Activated CD4-positive, alpha-beta memory T cell treated with anti-CD3 and anti-CD28 coated beads for 36 hours (primary cell): Measurements from ENCODE around the gene KRTAP5-7. TPM values are rescaled to one million over a fixed set of nuclear protein-coding genes. Genes with fewer than 3 reads are reported as not detected.
"Not testable (repeated sequence)": the region's sequence is repeated elsewhere in the genome, so short reads cannot be mapped to it uniquely, and the experiment has no call there.

Experiments
- CTCF ChIA-PET: fragments of 350-600 bp; sonication (Branson Sonifier 250); formaldehyde crosslinking; loops from one replicate; lab custom pipeline; 2021; ENCODE audit warnings: antibody characterized with exemption, inconsistent platforms; lab: Charles Lee
- POLR2A ChIA-PET: fragments of 350-600 bp; sonication (Branson Sonifier 250); formaldehyde crosslinking; loops from one replicate; lab custom pipeline; 2021; ENCODE audit warnings: antibody characterized with exemption; lab: Charles Lee
- DNase-seq: peaks from one replicate; pipeline ENCODE4 v3.0.0-alpha.2; 2020
- H3K27ac Mint-ChIP-seq: one replicate; pipeline ENCODE4 v1.8.0; 2021; ENCODE audit warnings: mixed read lengths
- H3K27me3 Mint-ChIP-seq: one replicate; pipeline ENCODE4 v1.8.0; 2021; ENCODE audit warnings: mixed read lengths
- H3K36me3 Mint-ChIP-seq: one replicate; pipeline ENCODE4 v1.8.0; 2021; ENCODE audit warnings: mixed read lengths
- H3K4me1 Mint-ChIP-seq: one replicate; pipeline ENCODE4 v1.8.0; 2021; ENCODE audit warnings: low read depth, mixed read lengths
- H3K4me3 Mint-ChIP-seq: one replicate; pipeline ENCODE4 v1.8.0; 2021; ENCODE audit warnings: mild to moderate bottlenecking, mixed read lengths
- H3K9me3 Mint-ChIP-seq: one replicate; pipeline ENCODE4 v1.8.0; 2021; ENCODE audit warnings: mixed read lengths
- intact Hi-C: fragments of 100-400 bp; cut with micrococcal nuclease; formaldehyde crosslinking; loops from one replicate; pipeline ENCODE4 v1.15.1; 2023
- total RNA-seq, 2 experiments: library from RNA; stranded (reverse); gene quantifications; one replicate each; pipeline ENCODE4 v1.2.3, GENCODE V29; 2021

Gene KRTAP5-7
- total RNA-seq, 2 experiments from 2014 or later = not detected

- DNase-seq = no peak
These were observed 29.0 kb downstream of the KRTAP5-7 start for GRCh38 chr11:71556018-71556417.

GRCh38 chr11:71557257-71557656 lies 30.2 kb downstream of the KRTAP5-7 start:
- Mint-ChIP-seq H3K4me1 (no peaks in the 10 kb centered on the region), H3K27ac (no peak overlapping the region), H3K4me3 (no peak overlapping the region), H3K9me3 (no peaks in the 10 kb centered on the region), H3K36me3 (no peaks in the 10 kb centered on the region), H3K27me3 (peaks cover 28% of the 10 kb centered on the region)
- CTCF ChIA-PET = no interaction called here
- POLR2A ChIA-PET = no interaction called here
- intact Hi-C loops = no loop called here
- DNase-seq = no peak

More at GRCh38 chr11:71556018-71556417, 29.0 kb downstream of the KRTAP5-7 start:
- Mint-ChIP-seq H3K4me3 (no peak overlapping the region), H3K27ac (no peak overlapping the region), H3K27me3 (peaks cover 22% of the 10 kb centered on the region), H3K36me3 (no peaks in the 10 kb centered on the region), H3K4me1 (no peaks in the 10 kb centered on the region), H3K9me3 (no peaks in the 10 kb centered on the region)
- ChIA-PET CTCF (no interaction called here), POLR2A (no interaction called here)
- intact Hi-C loops = no loop called here

- CTCF ChIA-PET = no interaction called here
- no peak overlapping the region for H3K27ac Mint-ChIP-seq
- H3K4me1 Mint-ChIP-seq = no peaks in the 10 kb centered on the region
- H3K4me3 Mint-ChIP-seq = no peak overlapping the region
- POLR2A ChIA-PET = no interaction called here
- intact Hi-C loops = no loop called here
- H3K9me3 Mint-ChIP-seq = no peaks in the 10 kb centered on the region
- no peak for DNase-seq
- no peaks in the 10 kb centered on the region for H3K36me3 Mint-ChIP-seq
- H3K27me3 Mint-ChIP-seq = peaks cover 38% of the 10 kb centered on the region
These were observed 31.9 kb downstream of the KRTAP5-7 start for GRCh38 chr11:71558996-71559395.

DNA sequence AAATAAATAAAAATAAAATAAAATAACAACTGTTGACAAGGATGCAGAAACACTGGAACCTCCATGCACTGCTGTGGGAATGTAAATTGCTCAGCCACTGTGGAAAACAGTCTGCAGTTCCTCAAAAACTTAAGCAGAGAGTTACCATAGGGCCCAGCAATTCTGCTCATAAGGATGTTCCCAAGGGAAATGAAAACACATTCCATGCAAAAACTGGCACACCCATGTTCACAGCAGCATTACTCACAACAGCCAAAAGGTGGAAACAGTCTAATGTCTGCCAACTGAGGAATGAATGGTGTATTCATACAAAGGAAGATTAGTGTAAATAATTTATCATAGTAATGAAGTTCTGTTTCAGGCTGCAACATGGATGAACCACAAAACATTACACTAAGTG lies 35.1 kb downstream of the KRTAP5-7 start:
- Mint-ChIP-seq H3K9me3 (no peaks in the 10 kb centered on the region), H3K4me3 (no peak overlapping the region), H3K27ac (no peak overlapping the region), H3K4me1 (no peaks in the 10 kb centered on the region), H3K27me3 (peaks cover 49% of the 10 kb centered on the region), H3K36me3 (no peaks in the 10 kb centered on the region)
- DNase-seq = no peak
- intact Hi-C loops = no loop called here
- ChIA-PET CTCF (no interaction called here), POLR2A (no interaction called here)

DNA sequence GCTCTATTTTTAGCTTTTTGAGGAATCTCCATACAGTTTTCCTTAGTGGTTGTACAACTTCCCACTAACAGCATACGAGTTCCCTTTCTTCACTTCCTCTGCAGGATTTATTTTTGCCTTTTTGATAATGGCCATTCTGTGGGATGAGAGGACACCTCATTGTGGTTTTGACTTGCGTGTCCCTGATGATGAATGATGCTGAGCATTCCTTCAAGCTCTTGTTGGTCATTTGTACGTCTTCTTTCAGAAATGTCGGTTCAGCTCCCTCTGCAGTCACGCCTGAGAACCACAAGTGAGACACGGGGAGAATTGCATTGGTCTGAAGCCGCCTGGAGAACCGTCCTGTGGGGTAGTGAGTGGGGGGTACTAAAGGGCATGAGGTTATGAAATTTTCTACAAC lies 36.3 kb downstream of the KRTAP5-7 start:
- ChIA-PET POLR2A (no interaction called here), CTCF (interaction anchor here (1.3 kb wide), 1 partner anchor 115 kb away, joined by 7 read pairs; the partner anchor contains the start of gene DHCR7)
- H3K27ac Mint-ChIP-seq = no peak overlapping the region

DNA sequence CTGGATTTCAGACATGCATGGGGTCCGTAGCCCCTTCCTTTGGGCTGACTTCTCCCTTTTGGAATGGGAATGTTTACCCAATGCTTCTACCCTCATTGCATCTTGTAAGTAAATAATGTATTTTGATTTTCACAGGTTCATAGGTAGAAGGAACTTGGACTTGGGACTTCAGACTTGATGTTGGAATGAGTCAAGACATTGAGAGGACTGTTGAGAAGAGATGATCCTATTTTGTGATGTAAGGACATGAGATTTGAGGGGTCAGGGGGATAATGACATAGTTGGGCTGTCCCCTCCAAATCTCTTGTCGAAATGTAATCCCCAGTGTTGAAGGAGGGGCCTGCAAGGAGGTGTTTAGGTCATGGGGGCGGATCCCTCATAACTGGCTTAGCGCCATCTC lies 37.4 kb downstream of the KRTAP5-7 start:
- no peak overlapping the region for H3K4me3 Mint-ChIP-seq

More for the DNA sequence above, 36.3 kb downstream of the KRTAP5-7 start:
- H3K4me1 Mint-ChIP-seq = no peaks in the 10 kb centered on the region
- no peaks in the 10 kb centered on the region for H3K36me3 Mint-ChIP-seq
- intact Hi-C loops = no loop called here
- H3K27me3 Mint-ChIP-seq = peaks cover 41% of the 10 kb centered on the region
- H3K9me3 Mint-ChIP-seq = no peaks in the 10 kb centered on the region
- peak; percentile 44 for DNase-seq
- no peak overlapping the region for H3K4me3 Mint-ChIP-seq

DNA sequence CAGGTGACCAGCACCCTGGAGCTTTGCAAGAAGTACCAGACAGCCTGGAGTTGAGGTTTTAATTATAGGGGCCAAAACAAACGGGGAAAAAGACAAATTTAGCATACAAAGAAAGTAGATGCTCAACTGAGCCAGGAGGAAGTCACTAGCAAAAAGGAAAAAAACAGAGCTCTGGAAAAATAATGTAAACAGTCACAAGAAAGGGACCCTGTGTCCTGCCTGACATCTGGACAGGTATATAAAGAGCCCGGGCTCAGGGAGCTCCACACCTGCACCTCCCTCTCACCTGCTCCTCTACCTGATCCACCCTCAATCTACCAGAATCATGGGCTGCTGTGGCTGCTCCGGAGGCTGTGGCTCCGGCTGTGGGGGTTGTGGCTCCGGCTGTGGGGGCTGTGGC lies 38.2 kb downstream of the KRTAP5-7 start, which contains the start of gene KRTAP5-10:
KRTAP5-10 (plus strand) TSS at position 301 of the 400 bp plus-strand sequence; CDS start at position 326, 25 bp downstream.
- CTCF ChIA-PET = no interaction called here
- H3K27ac Mint-ChIP-seq = no peak within 1 kb of the TSS
- no peak for DNase-seq
- no peaks in the 10 kb centered on the region for H3K4me1 Mint-ChIP-seq
- H3K4me3 Mint-ChIP-seq = no peak within 1 kb of the TSS
- intact Hi-C loops = no loop called here
- no peaks in the 10 kb centered on the region for H3K9me3 Mint-ChIP-seq
- POLR2A ChIA-PET = no interaction called here
- H3K36me3 Mint-ChIP-seq = no peaks in the 10 kb centered on the region
- peaks cover 36% of the 10 kb centered on the region for H3K27me3 Mint-ChIP-seq

More for the DNA sequence above, 37.4 kb downstream of the KRTAP5-7 start:
- no peaks in the 10 kb centered on the region for H3K9me3 Mint-ChIP-seq
- ChIA-PET CTCF (no interaction called here), POLR2A (no interaction called here)
- no peak for DNase-seq
- H3K36me3 Mint-ChIP-seq = no peaks in the 10 kb centered on the region
- no peaks in the 10 kb centered on the region for H3K4me1 Mint-ChIP-seq
- H3K27me3 Mint-ChIP-seq = peaks cover 37% of the 10 kb centered on the region
- H3K27ac Mint-ChIP-seq = no peak overlapping the region
- intact Hi-C loops = no loop called here

- Mint-ChIP-seq H3K9me3 (no peaks in the 10 kb centered on the region), H3K27ac (no peak overlapping the region), H3K4me1 (no peaks in the 10 kb centered on the region), H3K4me3 (no peak overlapping the region), H3K36me3 (no peaks in the 10 kb centered on the region), H3K27me3 (peaks cover 36% of the 10 kb centered on the region)
- no peak for DNase-seq
- intact Hi-C loops = no loop called here
- POLR2A ChIA-PET = no interaction called here
- CTCF ChIA-PET = no interaction called here
These were observed 39.1 kb downstream of the KRTAP5-7 start for GRCh38 chr11:71566081-71566620.

DNA sequence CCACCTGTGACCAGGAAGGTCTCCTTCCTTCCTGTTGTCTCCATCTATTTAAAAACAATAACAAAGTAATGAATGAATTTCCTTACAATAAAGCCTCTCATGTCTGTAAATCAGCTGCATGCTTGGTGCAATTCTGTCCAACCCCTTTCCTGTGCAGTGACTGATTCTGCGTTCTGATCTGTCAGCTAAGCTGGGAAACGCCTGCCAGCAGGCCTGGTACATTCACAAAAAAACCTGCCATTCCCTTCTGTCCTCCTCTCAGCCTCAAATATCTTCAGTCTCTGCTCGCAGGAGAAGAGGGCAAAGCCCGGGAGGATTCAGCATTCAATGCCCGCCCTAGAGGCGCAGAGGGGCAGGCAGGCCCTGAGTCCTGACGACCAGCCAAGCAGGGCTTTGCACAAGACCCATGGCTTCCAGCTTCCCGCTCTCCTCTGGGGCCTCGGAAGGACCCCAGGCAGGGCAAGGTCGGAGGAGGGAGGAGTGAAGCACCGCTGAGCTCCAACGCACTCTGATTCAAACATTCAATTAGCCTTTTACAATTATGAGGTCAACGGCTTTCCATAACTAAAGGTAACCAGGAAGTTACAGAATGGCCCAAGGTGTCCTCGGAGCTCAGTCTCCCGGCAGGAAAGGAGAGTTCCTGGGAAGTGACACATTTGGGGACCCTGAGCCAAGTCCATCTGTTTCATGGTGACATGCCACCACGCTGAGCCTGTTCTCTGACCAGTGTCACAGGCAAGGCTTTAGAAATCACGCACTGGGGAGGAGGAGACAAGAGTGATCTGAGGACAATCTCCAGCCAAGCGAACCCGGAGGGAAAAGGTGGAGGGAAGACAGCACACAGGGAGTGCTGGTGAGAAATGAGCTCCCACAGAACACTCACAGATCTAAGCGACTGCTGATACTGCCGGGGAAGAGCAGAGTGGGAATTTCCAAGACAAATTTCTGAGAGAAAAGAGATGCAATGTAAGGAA lies 39.8 kb downstream of the KRTAP5-7 start:
- H3K27me3 Mint-ChIP-seq = peaks cover 31% of the 10 kb centered on the region
- H3K4me3 Mint-ChIP-seq, H3K4me1 Mint-ChIP-seq, POLR2A ChIA-PET, intact Hi-C loops, DNase-seq, CTCF ChIA-PET, H3K36me3 Mint-ChIP-seq, H3K27ac Mint-ChIP-seq, H3K9me3 Mint-ChIP-seq: not testable (repeated sequence)

- H3K4me1 Mint-ChIP-seq, intact Hi-C loops: not testable (repeated sequence)
These were observed 40.6 kb downstream of the KRTAP5-7 start for GRCh38 chr11:71567633-71568032.

GRCh38 chr11:71568704-71569349 lies 41.8 kb downstream of the KRTAP5-7 start:
- H3K27ac Mint-ChIP-seq = no peak overlapping the region
- ChIA-PET POLR2A (no interaction called here), CTCF (no interaction called here)
- intact Hi-C loops = no loop called here
- H3K9me3 Mint-ChIP-seq = no peaks in the 10 kb centered on the region
- no peak overlapping the region for H3K4me3 Mint-ChIP-seq
- no peaks in the 10 kb centered on the region for H3K4me1 Mint-ChIP-seq
- DNase-seq = no peak
- no peaks in the 10 kb centered on the region for H3K36me3 Mint-ChIP-seq
- peaks cover 21% of the 10 kb centered on the region for H3K27me3 Mint-ChIP-seq

More at GRCh38 chr11:71567633-71568032, 40.6 kb downstream of the KRTAP5-7 start:
- CTCF ChIA-PET, H3K4me3 Mint-ChIP-seq, H3K9me3 Mint-ChIP-seq, H3K27ac Mint-ChIP-seq, POLR2A ChIA-PET, H3K36me3 Mint-ChIP-seq, DNase-seq: not testable (repeated sequence)
- H3K27me3 Mint-ChIP-seq = peaks cover 31% of the 10 kb centered on the region
